ENCODE data around the gene ARRDC4.
"Not testable (repeated sequence)": the region's sequence is repeated elsewhere in the genome, so short reads cannot be mapped to it uniquely, and the experiment has no call there.

The ARRDC4 gene

GRCh38 chr15:97977734-97978133 is 17.2 kb downstream of the ARRDC4 start:
- TF ChIP-seq CTCF (IDR thresholded peaks at IDR 0.05; ENCODE audit: extremely low read depth, missing control alignments): no peak
- DNase-seq (ENCODE audit: low spot score): no peak

GRCh38 chr15:97978401-97979139 is 18.1 kb downstream of the ARRDC4 start:
- no peak for DNase-seq (ENCODE audit: low spot score)
- no peak for TF ChIP-seq CTCF (IDR thresholded peaks at IDR 0.05; ENCODE audit: extremely low read depth, missing control alignments)

- no peak for DNase-seq (ENCODE audit: low spot score)
- no peak for TF ChIP-seq CTCF (IDR thresholded peaks at IDR 0.05; ENCODE audit: extremely low read depth, missing control alignments)
Measured at GRCh38 chr15:97979140-97979520, 18.6 kb downstream of the ARRDC4 start.

- TF ChIP-seq CTCF (IDR thresholded peaks at IDR 0.05; ENCODE audit: extremely low read depth, missing control alignments): no peak
- DNase-seq (ENCODE audit: low spot score): no peak
Measured at GRCh38 chr15:97981058-97981457, 20.6 kb downstream of the ARRDC4 start.

- TF ChIP-seq CTCF (IDR thresholded peaks at IDR 0.05; ENCODE audit: extremely low read depth, missing control alignments): no peak
- no peak for DNase-seq (ENCODE audit: low spot score)
Measured at GRCh38 chr15:97981758-97982157, 21.3 kb downstream of the ARRDC4 start.

GRCh38 chr15:97984157-97984556 is 23.7 kb downstream of the ARRDC4 start:
- no peak for TF ChIP-seq CTCF (IDR thresholded peaks at IDR 0.05; ENCODE audit: extremely low read depth, missing control alignments)
- DNase-seq (ENCODE audit: low spot score): no peak

GRCh38 chr15:97985979-97986378 is 25.5 kb downstream of the ARRDC4 start:
- DNase-seq (ENCODE audit: low spot score): not testable (repeated sequence)

- TF ChIP-seq CTCF (IDR thresholded peaks at IDR 0.05; ENCODE audit: extremely low read depth, missing control alignments): no peak
- no peak for DNase-seq (ENCODE audit: low spot score)
Measured at GRCh38 chr15:97986781-97987180, 26.3 kb downstream of the ARRDC4 start.
